Tibial artery (tissue), 4 donors: ENCODE results near the gene B4GALT6.

Experiments
- DNase-seq, 2 donors: peaks; one replicate each; pipeline ENCODE4 v3.0.0-alpha.2; 2019
- H3K27ac ChIP-seq, 2 donors: fragments of 200-600 bp; sonication (generic) in 1 of 2; 1 replicate in 1 of 2; 2 replicates in 1 of 2; pipeline ENCODE4 v1.5.1; 2018 to 2019; ENCODE audit warnings: mild to moderate bottlenecking in 1 of 2
- H3K27me3 ChIP-seq, 2 donors: fragments of 200-600 bp; sonication (generic) in 1 of 2; one replicate each; pipeline versions ENCODE4 v1.5.1 to v1.6.0; 2016 to 2019
- H3K36me3 ChIP-seq, 3 donors: fragments of 200-600 bp; sonication (generic) in 2 of 3; one replicate each; pipeline ENCODE4 v1.5.1; 2016 to 2019; ENCODE audit warnings: mild to moderate bottlenecking in 2 of 3
- H3K4me1 ChIP-seq, 4 donors: fragments of 200-600 bp; sonication (generic) in 2 of 4; 1 replicate in 3 of 4; 2 replicates in 1 of 4; pipeline ENCODE4 v1.5.1; 2016 to 2019
- H3K4me3 ChIP-seq, 2 donors: fragments of 200-600 bp; sonication (generic) in 1 of 2; 1 replicate in 1 of 2; 2 replicates in 1 of 2; pipeline ENCODE4 v1.5.1; 2018 to 2019; ENCODE audit warnings: mild to moderate bottlenecking in 2 of 2
- H3K9me3 ChIP-seq, 3 donors: fragments of 200-600 bp; sonication (generic) in 1 of 3; one replicate each; pipeline ENCODE4 v1.5.1; 2016 to 2019
- intact Hi-C: fragments of 100-400 bp; cut with DNase I; formaldehyde crosslinking; loops from one replicate; pipeline ENCODE4 v1.15.0; 2023; ENCODE audit warnings: low total_unique reads
- TF ChIP-seq, protein P1 (sequence below), 2 experiments: fragments of 200-600 bp in 1 of 2; fragments of 450-650 bp in 1 of 2; IDR thresholded peaks; one replicate each; pipeline ENCODE4 v1.5.1; 2017 to 2019; ENCODE audit warnings: antibody characterized with exemption in 2 of 2, mild to moderate bottlenecking in 1 of 2, moderate library complexity in 1 of 2

B4GALT6 gene

DNA sequence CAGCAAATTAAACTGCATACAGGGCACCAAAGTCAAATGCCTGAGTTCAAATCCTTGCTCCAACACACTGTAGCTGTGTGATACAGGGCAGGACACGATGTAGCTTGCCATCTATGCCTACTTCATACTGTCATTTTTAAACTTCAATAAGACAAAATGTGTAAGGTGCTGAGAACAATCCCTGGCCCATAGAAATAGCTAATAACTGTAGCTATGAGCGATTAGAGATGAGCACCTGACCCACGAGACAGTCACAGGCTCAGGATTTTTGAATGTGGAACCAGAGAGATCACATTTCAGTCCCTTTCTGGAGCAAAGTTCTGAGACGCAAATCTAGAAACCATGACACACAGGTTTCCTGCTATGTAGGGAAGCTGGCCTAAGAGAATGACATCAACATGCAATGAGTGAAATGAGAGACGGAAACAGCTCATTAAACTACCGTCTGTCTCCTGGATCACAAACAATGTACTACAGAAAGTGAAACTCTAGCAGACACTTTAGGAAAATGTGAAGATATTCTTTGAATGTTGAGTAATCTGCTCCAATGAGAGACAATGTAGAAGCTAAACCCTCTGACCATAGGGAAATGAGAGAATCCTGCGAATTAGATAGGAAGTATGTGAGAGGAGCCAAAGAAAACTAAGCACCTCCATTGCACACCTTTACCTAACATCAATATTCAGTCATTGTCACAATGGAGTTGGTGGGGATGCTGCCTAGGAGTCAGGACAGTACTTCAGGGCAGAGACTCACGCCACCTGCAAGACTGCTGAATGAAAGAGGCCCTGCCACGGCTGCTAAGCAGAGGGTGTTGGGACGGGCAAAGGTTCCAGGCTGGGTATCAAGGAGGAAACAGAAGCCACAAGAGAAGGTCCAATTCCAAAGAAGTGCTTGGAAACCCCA lies 25.5 kb downstream of the B4GALT6 start:
- Histone ChIP-seq H3K27me3 (no peaks in the 10 kb centered on the region), H3K27ac (no peak overlapping the region), H3K9me3 (no peaks in the 10 kb centered on the region), H3K36me3 (no peaks in the 10 kb centered on the region), H3K4me3 (no peak overlapping the region), H3K4me1 (no peaks in the 10 kb centered on the region)
- TF ChIP-seq, protein P1, sequence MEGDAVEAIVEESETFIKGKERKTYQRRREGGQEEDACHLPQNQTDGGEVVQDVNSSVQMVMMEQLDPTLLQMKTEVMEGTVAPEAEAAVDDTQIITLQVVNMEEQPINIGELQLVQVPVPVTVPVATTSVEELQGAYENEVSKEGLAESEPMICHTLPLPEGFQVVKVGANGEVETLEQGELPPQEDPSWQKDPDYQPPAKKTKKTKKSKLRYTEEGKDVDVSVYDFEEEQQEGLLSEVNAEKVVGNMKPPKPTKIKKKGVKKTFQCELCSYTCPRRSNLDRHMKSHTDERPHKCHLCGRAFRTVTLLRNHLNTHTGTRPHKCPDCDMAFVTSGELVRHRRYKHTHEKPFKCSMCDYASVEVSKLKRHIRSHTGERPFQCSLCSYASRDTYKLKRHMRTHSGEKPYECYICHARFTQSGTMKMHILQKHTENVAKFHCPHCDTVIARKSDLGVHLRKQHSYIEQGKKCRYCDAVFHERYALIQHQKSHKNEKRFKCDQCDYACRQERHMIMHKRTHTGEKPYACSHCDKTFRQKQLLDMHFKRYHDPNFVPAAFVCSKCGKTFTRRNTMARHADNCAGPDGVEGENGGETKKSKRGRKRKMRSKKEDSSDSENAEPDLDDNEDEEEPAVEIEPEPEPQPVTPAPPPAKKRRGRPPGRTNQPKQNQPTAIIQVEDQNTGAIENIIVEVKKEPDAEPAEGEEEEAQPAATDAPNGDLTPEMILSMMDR (IDR thresholded peaks at IDR 0.05), result no peak
- no peak for DNase-seq
- intact Hi-C loops, result no loop called here

DNA sequence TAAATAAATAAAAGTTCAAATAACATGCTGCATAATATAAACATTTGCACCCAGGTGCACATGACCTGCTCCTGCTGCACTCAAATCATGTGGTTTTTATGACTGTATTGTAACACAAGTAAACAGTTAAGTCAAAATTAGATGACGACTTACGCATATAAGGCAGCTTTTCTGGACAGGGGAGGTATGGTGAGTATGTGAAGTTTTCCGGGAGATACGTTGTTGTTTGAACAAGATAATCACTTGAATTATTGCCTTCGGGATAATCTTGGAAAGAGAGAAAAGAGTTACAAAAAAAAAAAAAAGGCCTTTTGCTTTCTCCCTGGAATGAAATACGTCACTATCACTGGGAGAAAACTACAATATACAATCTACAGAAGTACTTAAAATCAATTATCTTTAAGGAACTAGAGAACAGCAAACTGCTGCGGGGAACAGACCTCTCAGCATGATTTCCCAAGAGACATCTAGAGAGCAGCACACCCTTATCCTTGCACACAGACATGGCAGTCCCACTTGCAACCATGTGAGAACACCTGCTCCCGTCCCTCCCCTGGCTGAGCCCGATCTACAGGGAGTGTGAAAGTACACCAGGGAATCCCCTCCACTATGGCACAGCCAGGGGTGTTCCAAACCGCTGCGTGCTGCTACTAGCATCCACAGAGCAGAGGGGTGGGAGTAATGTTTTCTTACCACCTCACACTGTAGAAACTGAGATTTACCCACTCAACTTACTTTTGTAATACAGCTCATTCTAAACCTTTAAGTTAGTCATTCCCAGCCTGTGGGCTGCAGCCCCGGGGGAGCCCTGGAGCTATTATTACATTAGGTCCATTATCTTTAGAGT lies 26.3 kb downstream of the B4GALT6 start:
- H3K27me3 ChIP-seq, result no peaks in the 10 kb centered on the region
- no peak for DNase-seq
- TF ChIP-seq, protein P1 (IDR thresholded peaks at IDR 0.05), result no peak
- no peaks in the 10 kb centered on the region for H3K9me3 ChIP-seq
- H3K27ac ChIP-seq, result no peak overlapping the region
- H3K36me3 ChIP-seq, result no peaks in the 10 kb centered on the region
- intact Hi-C loops, result no loop called here
- H3K4me1 ChIP-seq, result no peaks in the 10 kb centered on the region
- no peak overlapping the region for H3K4me3 ChIP-seq

DNA sequence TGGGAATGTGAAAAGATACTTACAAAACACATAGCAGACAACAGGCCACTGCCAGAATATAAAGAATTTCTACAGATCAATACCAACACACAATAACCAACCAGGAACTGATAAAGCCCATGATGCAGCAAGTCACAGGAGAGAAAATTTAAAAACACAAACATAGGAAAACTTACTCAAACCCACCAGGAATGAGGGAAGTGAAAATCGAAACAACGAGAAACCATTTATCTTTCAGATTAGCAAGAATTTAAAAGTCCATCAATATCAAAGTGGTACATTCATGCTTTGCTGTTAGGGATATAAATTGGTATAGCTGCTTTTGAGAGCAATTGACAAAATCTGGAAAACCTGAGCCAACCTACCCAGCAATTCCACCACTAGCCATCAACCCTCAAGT lies 27.6 kb downstream of the B4GALT6 start:
- DNase-seq, result no peak

DNA sequence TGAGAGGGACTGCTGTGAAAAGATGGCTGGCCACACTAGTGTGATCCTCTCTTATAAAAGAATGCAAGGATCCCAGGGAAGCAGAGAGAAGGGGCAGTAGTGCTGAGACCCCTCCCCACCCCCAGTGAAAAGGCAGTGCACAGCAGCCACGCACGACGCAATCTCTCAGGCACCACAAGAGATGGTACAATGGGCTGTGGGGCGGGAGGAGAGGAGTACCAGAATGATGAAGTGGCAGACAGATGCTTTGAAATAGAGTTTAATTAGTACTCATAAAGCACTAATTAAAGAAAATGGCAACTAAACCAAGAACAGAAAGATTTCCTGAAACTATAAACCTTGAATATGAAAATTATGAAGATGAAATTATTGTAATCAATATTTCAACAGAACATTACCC lies 29.0 kb downstream of the B4GALT6 start:
- H3K27me3 ChIP-seq, result no peaks in the 10 kb centered on the region
- H3K36me3 ChIP-seq, result no peaks in the 10 kb centered on the region
- intact Hi-C loops, result no loop called here
- no peak for DNase-seq
- no peak overlapping the region for H3K27ac ChIP-seq
- TF ChIP-seq, protein P1 (IDR thresholded peaks at IDR 0.05), result no peak
- no peak overlapping the region for H3K4me3 ChIP-seq
- H3K9me3 ChIP-seq, result no peaks in the 10 kb centered on the region
- no peaks in the 10 kb centered on the region for H3K4me1 ChIP-seq

More for the DNA sequence above, 27.6 kb downstream of the B4GALT6 start:
- Histone ChIP-seq H3K4me1 (no peaks in the 10 kb centered on the region), H3K27ac (no peak overlapping the region), H3K27me3 (no peaks in the 10 kb centered on the region), H3K36me3 (no peaks in the 10 kb centered on the region), H3K9me3 (no peaks in the 10 kb centered on the region), H3K4me3 (no peak overlapping the region)
- intact Hi-C loops, result no loop called here
- TF ChIP-seq, protein P1 (IDR thresholded peaks at IDR 0.05), result no peak

DNA sequence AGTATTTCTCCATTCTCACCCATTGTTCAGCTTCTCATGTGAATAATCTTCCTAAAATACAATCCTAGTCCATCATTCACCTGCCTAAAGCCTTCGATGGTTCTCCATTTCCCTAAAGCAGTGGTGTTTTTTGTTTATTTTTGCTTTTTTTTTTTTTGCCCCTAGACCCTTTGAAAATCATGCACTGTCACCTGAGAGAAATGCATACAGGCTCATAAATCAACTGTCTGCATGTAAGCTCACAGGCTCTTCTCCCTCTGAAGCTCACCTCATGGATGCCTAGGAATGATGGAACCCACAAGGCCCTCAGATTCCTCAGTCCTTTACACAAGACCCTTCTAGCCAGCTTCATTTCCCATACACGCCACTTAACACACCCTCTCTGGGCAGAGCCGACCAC lies 31.5 kb downstream of the B4GALT6 start:
- Histone ChIP-seq H3K36me3 (no peaks in the 10 kb centered on the region), H3K27me3 (no peaks in the 10 kb centered on the region), H3K9me3 (no peaks in the 10 kb centered on the region), H3K27ac (no peak overlapping the region), H3K4me3 (no peak overlapping the region), H3K4me1 (no peaks in the 10 kb centered on the region)
- TF ChIP-seq, protein P1 (IDR thresholded peaks at IDR 0.05), result no peak
- intact Hi-C loops, result no loop called here
- DNase-seq, result no peak
